ENCODE measurements around the gene PYY.

Gene PYY

DNA sequence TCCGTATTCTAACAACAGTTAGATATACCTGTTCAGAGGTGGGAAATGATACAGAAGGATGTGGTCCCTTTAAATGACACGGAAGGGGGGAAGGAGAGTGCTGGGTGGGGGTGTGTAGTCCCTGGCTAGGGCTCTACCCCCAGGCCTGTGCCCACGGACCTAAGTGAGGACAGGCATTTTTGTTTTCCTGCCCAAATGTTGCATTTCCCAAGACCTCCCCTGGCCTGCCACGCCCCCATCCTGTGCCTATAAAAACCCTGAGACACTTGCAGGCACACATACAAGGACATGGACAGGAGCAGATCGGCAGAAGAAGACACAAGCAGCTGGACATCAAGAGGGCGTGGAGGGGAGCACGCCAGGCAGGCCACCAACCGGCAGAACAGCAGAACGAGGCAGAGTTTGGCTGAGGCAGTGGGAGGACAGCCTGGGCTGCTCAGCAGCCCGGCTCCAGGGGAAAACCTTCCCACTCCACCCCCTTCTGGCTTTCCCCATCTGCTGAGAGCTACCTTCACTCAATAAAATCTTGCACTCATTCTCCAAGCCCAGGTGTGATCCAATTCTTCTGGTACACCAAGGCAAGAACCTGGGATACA, 33.1 kb downstream of the PYY start:
- peak in 1 of 10 donors; percentile 58 for DNase-seq
- intact Hi-C loops (cut with DNase I) = no loop called here

DNA sequence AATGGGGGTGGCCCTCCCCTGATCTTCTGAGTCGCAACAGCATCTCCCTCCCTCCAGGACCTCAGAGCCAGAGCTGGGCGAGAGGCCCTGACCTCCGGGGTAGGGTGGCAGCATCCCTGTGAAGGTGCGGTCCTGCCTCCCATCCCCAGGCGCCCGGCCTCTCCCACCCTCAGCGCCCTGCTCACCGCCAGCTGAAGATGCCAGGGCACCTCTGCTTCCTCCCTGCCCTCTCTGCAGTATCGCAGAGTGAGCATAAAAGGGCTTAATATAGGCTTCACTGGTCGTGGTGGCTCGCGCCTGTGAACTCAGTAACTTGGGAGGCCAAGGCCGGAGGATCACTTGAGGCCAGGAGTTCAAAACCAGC, 35.7 kb downstream of the PYY start:
- intact Hi-C loops (cut with DNase I) = no loop called here
- no peak for DNase-seq

DNA sequence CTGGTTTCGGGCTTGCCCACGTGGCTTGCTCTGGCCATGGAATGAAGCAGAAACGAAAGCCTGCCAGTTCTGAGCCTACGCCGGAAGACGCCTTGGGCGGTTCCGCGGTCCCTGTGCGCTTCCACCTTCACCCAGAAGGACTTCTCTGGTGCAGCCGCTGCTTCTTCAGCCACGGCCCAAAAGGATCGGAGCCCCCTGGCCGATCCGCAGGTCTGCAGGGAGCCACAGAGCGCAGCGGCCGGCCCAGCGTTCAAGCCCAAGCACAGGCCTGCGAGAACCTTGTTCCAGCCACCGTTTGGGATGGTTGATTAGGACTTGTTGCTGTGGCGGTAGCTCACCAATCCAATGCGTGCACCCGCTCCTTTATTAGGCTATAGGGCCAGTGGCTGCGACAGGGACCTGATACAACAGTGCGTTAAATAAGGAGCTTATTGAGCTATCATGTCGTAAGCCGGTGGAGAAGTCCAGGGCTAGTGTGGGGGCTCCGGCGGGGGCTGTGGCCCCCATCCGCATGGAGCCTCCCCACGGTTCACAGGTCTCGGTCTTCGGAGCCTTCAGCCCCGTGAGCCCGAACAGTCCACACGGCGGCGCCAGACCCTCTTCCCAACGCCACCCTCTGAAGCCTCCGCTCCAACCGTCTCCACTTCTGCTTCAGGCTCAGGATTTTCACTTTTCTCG, 36.3 kb downstream of the PYY start:
- intact Hi-C loops (cut with DNase I) = no loop called here
- DNase-seq = peak in 7 of 10 donors; percentile 47 to 93 (median 68)

- intact Hi-C loops (cut with DNase I) = no loop called here
Observed at GRCh38 chr17:43917016-43917347, 36.8 kb downstream of the PYY start.

DNA sequence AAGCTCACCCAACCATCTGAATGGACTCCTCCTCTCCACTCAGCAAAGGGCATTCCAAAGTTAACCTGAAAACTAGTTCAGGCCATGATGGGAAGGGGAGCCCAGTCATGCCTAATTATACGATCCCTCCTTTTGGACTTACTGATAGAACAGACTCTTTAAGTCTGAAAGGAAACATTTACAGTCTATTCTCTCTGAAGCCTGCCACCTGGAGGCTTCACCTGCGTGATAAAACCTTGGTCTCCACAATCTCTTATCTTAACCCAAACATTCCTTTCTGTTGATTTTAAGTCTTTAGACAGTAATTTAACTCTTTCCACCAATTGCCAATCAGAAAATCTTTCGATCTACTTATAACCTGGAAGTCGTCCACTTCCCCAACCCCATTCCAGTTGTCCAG, 37.4 kb downstream of the PYY start:
- DNase-seq = no peak
- intact Hi-C loops (cut with DNase I) = no loop called here

More at GRCh38 chr17:43917016-43917347, 36.8 kb downstream of the PYY start:
- no peak for DNase-seq

- intact Hi-C loops (cut with DNase I) = no loop called here
- DNase-seq = peak in 1 of 10 donors; percentile 6
Observed at GRCh38 chr17:43915559-43915958, 38.2 kb downstream of the PYY start.

GRCh38 chr17:43914451-43914850, 39.3 kb downstream of the PYY start:
- intact Hi-C loops (cut with DNase I) = no loop called here
- DNase-seq = peak in 1 of 10 donors; percentile 3

GRCh38 chr17:43913584-43913983, 40.2 kb downstream of the PYY start:
- peak in 1 of 10 donors; percentile 71 for DNase-seq
- intact Hi-C loops (cut with DNase I) = no loop called here

DNA sequence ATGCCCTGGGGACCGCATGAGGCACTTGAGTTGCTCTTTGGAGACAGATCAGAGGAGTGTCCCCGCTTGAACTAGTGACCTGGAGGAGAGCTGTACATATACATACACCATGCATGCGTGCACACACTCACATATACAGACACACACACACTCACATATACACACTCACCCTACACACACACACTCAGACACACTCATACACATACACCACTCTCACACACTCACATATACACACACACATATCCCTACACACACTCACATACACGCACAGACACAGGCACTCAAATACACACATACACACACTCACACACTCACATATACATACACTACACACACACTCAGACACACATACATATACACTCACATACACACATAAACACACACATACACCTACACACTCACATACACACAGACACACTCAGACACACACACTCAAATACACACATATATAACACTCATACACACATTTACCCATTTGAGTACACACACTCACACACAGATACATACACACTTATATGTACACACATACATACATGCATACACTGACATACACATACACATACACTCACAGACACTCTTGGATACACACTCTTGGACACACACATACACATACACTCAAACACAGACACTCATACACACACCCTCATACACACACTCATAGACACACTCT, 41.0 kb downstream of the PYY start:
- DNase-seq = peak in 1 of 10 donors; percentile 1
- intact Hi-C loops (cut with DNase I) = no loop called here

GRCh38 chr17:43911904-43912303, 41.8 kb downstream of the PYY start:
- intact Hi-C loops (cut with DNase I) = no loop called here

DNA sequence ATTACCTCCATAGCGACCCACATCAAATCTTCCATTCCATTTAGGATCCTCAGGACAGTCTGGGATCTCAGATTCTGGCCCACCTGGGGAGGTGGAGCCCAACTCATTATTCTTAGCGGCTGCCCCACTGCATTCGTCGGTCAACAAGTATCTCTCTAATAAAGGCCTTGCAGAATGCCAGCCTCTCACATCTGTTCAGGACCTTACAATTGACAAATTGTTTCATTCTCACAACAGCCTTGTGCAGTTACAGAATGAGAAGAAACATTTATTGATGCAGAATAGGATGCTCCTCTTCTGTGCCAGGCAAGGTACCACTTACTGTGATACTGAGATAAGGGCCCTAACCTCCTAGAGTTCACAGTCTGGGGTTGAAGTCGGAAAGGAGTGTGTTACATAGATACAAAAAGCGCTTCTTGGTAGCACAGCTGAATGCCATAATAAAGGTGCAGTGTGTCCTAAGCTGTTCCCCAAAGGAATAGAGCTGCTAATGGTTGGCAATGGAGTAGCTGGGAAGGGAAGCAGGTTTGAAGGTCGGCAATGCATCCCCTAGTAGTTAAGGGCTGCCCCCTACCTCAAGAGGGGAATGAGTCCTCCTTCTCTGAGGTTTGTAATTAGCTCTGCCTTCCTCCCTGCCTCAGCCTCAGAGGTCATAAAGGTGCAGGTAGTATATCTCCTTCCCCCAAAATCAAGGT, 44.1 kb downstream of the PYY start:
- DNase-seq = peak in 1 of 10 donors; percentile 34
- intact Hi-C loops (cut with DNase I) = no loop called here

More at GRCh38 chr17:43911904-43912303, 41.8 kb downstream of the PYY start:
- peak in 1 of 10 donors; percentile 52 for DNase-seq

GRCh38 chr17:43907998-43908721, 45.6 kb downstream of the PYY start:
- intact Hi-C loops (cut with DNase I) = no loop called here
- peak; percentile 81 to 98 (median 84) for DNase-seq

DNA sequence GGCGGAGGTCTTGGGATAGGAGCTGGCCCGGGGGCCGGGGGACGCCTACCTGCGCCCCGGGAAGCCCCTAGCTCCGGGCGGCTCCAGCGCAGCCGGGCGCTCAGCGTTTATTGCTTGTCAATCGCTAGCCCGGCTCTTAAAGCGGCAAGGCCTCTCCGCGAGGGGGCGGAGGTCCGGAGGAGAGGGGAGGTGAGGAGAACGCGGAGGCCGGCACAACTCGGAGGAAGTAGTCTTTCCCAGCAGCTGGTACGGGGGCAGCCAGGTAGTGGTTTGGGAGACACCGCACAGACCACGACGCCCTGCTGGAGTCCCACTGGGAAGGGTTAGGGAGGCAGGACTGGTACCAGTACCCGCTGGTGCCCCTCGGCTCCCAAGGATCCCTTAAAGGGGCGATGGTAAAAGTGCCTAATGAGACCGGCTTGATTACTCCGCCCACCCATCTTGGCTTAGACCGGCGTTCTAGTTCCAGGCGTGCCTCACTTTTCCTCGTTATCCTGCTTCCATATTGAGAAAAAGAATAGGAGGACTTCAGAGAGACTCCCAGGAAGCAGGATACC, 46.2 kb downstream of the PYY start, which contains the start of gene MPP2:
MPP2 (minus strand) TSS at position 112 of the 557 bp plus-strand sequence. CDS start 3,076 bp downstream, outside the sequence.
- intact Hi-C loops (cut with DNase I) = no loop called here
- peak; percentile 73 to 97 (median 84) for DNase-seq

DNA sequence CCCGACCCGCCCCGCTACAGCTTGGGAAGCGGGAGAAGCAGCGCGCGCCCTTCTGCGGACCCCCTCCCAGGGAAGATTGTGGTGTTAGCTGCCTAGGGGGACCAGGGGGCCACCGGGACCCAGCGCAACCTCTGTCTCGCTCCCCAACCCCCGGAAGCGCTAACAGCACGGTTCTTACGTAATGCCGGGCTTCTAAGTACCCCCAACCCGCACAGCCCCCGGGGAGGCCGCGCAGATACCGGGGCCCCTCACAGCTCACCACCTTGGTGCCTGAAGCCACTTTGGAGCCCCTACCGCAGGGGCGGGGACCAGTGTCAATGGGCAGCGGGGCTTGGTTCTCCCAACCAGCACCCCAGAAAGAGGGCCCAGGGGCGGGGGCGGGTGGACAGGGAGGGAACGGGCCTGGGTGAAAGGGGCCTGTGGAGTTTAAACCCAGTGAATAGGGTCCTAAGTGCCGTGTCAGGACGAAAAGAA, 46.8 kb downstream of the PYY start:
- intact Hi-C loops (cut with DNase I) = no loop called here
- peak in 4 of 10 donors; percentile 16 to 88 (median 60) for DNase-seq

DNA sequence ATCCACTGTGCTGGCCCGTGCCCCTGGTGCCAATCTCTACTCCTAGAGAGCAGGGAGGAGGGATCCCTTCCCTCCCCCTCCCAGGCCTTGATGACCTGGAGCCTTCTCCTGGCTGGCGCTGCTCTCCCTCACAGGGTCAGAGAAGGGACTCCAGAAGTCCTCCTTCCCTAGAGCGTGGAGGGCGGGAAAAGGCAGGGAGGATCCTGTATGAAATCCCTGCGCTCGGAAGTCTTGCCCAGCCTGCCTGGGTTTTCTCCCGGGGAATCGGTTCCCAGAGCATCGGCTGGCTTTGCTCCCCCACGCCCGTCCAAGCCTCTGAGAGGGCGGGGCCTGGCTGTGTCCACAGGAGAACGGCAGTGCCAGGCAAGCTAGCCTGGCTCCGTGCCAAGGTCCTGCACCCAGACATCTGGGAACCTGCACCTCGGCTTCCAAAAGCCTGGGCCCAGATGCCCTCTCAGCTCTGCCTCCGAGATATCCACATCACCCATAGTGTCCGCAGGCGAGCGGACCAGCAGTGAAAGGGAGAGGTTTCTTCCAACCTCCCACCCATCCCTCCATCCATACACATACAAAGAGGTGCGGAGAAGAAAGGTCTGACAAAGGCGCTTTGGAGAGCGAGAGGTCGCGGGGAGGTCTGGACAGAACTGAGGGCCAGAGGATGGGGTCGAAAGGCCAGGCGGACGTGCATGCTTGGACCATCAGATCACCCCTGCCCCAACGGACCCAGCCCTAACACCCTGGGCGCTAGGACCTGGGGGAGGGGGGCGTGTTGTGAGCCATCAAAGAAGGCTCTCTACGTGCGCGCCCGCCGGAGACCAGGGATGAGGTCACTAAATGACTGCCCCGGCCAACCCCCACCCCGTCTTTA, 47.5 kb downstream of the PYY start:
- intact Hi-C loops (cut with DNase I) = no loop called here
- DNase-seq = peak; percentile 79 to 98 (median 92)

DNA sequence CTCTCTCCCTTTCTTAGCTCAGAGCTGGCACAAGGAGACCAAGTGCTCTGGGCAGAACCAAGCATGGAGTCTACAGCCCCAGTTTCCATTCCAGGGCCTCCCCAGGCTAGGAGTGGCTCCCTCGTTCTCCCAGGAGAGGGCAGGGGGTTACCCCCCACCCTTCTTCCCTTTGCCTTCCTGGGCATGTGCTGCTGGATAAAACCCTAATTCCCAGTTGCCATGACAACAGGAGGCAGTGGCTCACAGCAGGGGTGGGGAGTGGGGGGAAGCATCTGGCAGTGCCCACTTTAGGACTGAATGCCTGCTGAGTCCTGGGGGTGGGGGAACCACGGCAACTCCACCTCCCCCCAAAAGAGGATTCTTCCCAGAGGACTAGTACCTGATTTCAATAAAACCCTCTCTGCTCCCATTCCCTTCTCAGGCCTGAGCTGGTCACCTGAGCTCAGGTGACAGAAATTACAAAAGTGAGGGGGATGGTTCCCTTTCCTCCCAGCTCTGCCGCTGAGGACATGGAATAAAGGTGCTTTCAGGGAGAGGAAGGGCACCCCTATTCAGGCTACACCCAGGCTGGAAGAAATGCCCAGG, 48.2 kb downstream of the PYY start:
- DNase-seq = peak in 1 of 10 donors; percentile 58
- intact Hi-C loops (cut with DNase I) = no loop called here

Measured in posterior cingulate gyrus (tissue), 11 donors.